ENCODE measurements around the gene KCNJ14. TPM values are rescaled to one million over a fixed set of nuclear protein-coding genes. Genes with fewer than 3 reads are reported as not detected.

KCNJ14 gene
- polyA plus RNA-seq, 1 experiment, result 0.20 TPM

DNA sequence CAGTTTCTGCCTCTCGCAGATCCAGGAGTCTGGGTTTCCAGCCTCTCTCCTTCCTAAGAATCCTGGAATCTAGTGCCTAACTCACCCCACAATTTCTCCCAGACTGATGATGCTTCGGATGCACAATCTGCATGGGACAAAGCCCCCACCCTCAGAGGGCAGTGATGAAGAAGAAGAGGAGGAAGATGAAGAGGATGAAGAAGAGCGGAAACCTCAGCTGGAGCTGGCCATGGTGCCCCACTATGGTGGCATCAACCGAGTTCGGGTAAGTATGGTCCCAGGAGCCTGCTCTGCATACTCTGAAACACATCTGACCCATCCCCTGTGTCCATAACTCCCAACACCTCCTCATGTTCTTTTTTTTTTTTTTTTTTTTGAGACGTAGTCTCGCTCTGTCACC, 8.8 kb upstream of the KCNJ14 start:
- DNase-seq (ENCODE audit: low read depth, low spot score), result no peak
- POLR2A ChIA-PET, result no interaction called here

DNA sequence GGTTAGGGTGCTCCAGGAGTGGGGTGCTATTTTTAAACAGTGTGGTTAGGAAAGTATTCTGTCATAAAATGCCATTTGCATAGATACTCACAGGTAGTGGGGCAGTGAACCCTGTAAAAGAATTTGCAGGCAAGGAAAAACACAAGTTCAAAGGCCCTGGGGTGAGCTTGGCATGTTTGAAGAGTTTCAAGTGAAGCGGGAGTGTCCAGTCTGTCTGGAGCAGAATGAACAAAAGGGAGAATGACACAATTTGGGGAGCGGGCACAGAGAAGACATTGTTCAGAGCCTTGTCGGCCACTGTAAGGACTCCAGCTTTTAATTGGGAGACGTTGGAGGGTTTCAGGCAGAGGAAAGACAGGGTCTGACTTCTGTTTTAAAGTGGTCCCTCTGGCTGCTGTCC, 6.8 kb upstream of the KCNJ14 start:
- TF ChIP-seq, protein P1, sequence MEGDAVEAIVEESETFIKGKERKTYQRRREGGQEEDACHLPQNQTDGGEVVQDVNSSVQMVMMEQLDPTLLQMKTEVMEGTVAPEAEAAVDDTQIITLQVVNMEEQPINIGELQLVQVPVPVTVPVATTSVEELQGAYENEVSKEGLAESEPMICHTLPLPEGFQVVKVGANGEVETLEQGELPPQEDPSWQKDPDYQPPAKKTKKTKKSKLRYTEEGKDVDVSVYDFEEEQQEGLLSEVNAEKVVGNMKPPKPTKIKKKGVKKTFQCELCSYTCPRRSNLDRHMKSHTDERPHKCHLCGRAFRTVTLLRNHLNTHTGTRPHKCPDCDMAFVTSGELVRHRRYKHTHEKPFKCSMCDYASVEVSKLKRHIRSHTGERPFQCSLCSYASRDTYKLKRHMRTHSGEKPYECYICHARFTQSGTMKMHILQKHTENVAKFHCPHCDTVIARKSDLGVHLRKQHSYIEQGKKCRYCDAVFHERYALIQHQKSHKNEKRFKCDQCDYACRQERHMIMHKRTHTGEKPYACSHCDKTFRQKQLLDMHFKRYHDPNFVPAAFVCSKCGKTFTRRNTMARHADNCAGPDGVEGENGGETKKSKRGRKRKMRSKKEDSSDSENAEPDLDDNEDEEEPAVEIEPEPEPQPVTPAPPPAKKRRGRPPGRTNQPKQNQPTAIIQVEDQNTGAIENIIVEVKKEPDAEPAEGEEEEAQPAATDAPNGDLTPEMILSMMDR (IDR thresholded peaks at IDR 0.05; ENCODE audit: low read depth, low read length), result no peak
- ChIA-PET CTCF (interaction anchor here (1.5 kb wide), 1 partner anchor 57 kb away, joined by 4 read pairs; the partner anchor contains the start of gene KDELR1), POLR2A (interaction anchor here (0.7 kb wide), 1 partner anchor 10 kb away, joined by 3 read pairs; no protein-coding TSS in a partner anchor)
- H3K27ac ChIP-seq (ENCODE audit: low read depth, low read length), result no peak overlapping the region
- no peak for DNase-seq (ENCODE audit: low read depth, low spot score)
- no peak overlapping the region for H3K4me3 ChIP-seq (ENCODE audit: low read depth, low read length)
- no peaks in the 10 kb centered on the region; the same call in 1 of the 2 replicates for H3K9me3 ChIP-seq (ENCODE audit: control insufficient read depth, insufficient read depth, low read length)
- no peaks in the 10 kb centered on the region for H3K27me3 ChIP-seq (ENCODE audit: control insufficient read depth, insufficient read depth, low read length)

More for the DNA sequence above, 8.8 kb upstream of the KCNJ14 start:
- peaks cover 7% of the 10 kb centered on the region for H3K27me3 ChIP-seq (ENCODE audit: control insufficient read depth, insufficient read depth, low read length)
- peaks cover 5% of the 10 kb centered on the region; the same call in 1 of the 2 replicates for H3K9me3 ChIP-seq (ENCODE audit: control insufficient read depth, insufficient read depth, low read length)
- H3K4me3 ChIP-seq (ENCODE audit: low read depth, low read length), result peak overlapping the region; percentile 96
- CTCF ChIA-PET, result interaction anchor here (0.6 to 2.5 kb wide), 2 partner anchors 138 to 345 kb away, joined by 4 to 8 read pairs; no protein-coding TSS in a partner anchor
- H3K27ac ChIP-seq (ENCODE audit: low read depth, low read length), result no peak overlapping the region
- TF ChIP-seq, protein P1 (IDR thresholded peaks at IDR 0.05; ENCODE audit: low read depth, low read length), result no peak

DNA sequence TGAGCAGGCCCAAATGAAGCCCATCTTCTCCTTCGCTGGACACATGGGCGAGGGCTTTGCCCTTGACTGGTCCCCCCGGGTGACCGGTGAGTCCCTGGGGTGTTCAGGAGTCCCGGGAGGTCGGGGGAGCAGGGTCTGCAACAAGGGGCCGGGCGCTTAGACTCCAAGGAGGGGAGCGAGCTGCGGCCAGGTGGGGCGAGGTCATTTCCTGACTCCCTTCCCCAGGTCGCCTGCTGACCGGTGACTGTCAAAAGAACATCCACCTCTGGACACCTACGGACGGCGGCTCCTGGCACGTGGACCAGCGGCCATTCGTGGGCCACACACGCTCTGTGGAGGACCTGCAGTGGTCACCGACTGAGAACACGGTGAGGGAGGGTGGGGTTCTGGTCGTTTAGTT, 4.9 kb upstream of the KCNJ14 start:
- ChIA-PET CTCF (no interaction called here), POLR2A (interaction anchor here (0.6 kb wide), 1 partner anchor 923 kb away, joined by 3 read pairs; no protein-coding TSS in a partner anchor)
- DNase-seq (ENCODE audit: low read depth, low spot score), result no peak
- Histone ChIP-seq H3K4me3 (ENCODE audit: low read depth, low read length) (no peak overlapping the region), H3K27me3 (ENCODE audit: control insufficient read depth, insufficient read depth, low read length) (no peaks in the 10 kb centered on the region), H3K27ac (ENCODE audit: low read depth, low read length) (no peak overlapping the region), H3K9me3 (ENCODE audit: control insufficient read depth, insufficient read depth, low read length) (no peaks in the 10 kb centered on the region)
- TF ChIP-seq, protein P1 (IDR thresholded peaks at IDR 0.05; ENCODE audit: low read depth, low read length), result no peak

DNA sequence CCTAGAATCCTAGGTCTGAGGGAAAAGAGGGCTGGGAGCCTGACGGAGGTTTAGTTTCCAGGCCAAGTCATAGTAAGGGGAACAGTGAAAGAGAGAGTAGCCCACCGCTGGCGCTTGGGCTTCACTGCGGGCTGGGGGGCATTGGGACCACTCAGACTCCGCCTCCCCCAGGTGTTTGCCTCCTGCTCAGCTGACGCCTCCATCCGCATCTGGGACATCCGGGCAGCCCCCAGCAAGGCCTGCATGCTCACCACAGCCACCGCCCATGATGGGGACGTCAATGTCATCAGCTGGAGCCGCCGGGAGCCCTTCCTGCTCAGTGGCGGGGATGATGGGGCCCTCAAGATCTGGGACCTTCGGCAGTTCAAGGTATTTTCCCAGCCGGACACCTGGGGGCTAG, 4.5 kb upstream of the KCNJ14 start:
- TF ChIP-seq, protein P1 (IDR thresholded peaks at IDR 0.05; ENCODE audit: low read depth, low read length), result no peak
- ChIA-PET CTCF (interaction anchor here (0.6 kb wide), 2 partner anchors 134 to 235 kb away, joined by 3 read pairs; no protein-coding TSS in a partner anchor), POLR2A (no interaction called here)
- no peak for DNase-seq (ENCODE audit: low read depth, low spot score)
- no peak overlapping the region for H3K27ac ChIP-seq (ENCODE audit: low read depth, low read length)
- H3K9me3 ChIP-seq (ENCODE audit: control insufficient read depth, insufficient read depth, low read length), result no peaks in the 10 kb centered on the region
- H3K4me3 ChIP-seq (ENCODE audit: low read depth, low read length), result no peak overlapping the region
- no peaks in the 10 kb centered on the region for H3K27me3 ChIP-seq (ENCODE audit: control insufficient read depth, insufficient read depth, low read length)

DNA sequence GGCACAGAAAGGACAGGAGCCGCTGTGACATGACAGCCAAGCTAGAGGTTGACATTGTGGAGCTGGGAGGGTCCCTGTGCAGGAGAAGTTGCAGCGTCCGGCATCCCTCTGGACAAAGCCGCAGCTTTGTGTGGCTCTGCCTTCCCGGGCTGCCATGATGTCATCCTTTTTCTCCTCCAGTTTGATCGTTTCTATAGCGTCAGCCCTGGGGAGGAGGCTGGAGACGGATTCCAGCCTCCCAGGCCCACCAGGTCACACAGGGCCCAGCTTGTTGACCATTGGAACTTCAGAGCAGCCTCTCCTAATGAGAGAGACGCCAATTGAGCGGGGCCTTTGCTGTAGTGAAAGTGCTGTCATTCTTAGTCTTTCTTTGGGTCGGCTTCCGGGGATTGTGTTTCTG, 3.8 kb upstream of the KCNJ14 start:
- Histone ChIP-seq H3K27ac (ENCODE audit: low read depth, low read length) (no peak overlapping the region), H3K4me3 (ENCODE audit: low read depth, low read length) (no peak overlapping the region), H3K9me3 (ENCODE audit: control insufficient read depth, insufficient read depth, low read length) (no peaks in the 10 kb centered on the region), H3K27me3 (ENCODE audit: control insufficient read depth, insufficient read depth, low read length) (no peaks in the 10 kb centered on the region)
- POLR2A ChIA-PET, result no interaction called here
- CTCF ChIA-PET, result interaction anchor here (0.6 kb wide), 2 partner anchors 133 to 236 kb away, joined by 3 read pairs; no protein-coding TSS in a partner anchor
- DNase-seq (ENCODE audit: low read depth, low spot score), result no peak
- TF ChIP-seq, protein P1 (IDR thresholded peaks at IDR 0.05; ENCODE audit: low read depth, low read length), result no peak

Measured in AG04450 (cell line).